ENCODE results near the gene SERPINB5. TPM values are rescaled to one million over a fixed set of nuclear protein-coding genes. Genes with fewer than 3 reads are reported as not detected.

Gene SERPINB5
- total RNA-seq, 1 donor from 2014 or later = not detected

DNA sequence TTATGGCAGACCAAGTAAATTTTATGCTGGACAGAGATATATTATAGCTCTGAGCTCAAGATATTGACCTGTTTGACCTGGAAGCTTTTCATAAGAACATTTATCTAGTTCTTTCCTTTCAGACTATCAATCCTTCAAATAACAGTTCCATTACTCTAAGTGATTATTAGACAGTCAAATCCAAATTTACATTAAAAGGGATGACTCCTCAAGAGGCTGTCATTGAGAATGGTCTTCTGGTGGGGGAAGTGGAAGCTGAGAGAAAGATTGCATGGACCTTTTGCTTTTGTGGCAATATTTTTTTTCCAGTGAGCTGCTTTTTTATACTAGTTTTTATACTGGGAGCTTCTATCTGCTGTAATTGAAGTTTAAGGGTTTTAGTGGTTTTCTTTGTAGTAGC is 50.5 kb downstream of the SERPINB5 start:
- no peaks in the 10 kb centered on the region for H3K36me3 Mint-ChIP-seq (ENCODE audit: low read depth)
- TF ChIP-seq, protein P1, sequence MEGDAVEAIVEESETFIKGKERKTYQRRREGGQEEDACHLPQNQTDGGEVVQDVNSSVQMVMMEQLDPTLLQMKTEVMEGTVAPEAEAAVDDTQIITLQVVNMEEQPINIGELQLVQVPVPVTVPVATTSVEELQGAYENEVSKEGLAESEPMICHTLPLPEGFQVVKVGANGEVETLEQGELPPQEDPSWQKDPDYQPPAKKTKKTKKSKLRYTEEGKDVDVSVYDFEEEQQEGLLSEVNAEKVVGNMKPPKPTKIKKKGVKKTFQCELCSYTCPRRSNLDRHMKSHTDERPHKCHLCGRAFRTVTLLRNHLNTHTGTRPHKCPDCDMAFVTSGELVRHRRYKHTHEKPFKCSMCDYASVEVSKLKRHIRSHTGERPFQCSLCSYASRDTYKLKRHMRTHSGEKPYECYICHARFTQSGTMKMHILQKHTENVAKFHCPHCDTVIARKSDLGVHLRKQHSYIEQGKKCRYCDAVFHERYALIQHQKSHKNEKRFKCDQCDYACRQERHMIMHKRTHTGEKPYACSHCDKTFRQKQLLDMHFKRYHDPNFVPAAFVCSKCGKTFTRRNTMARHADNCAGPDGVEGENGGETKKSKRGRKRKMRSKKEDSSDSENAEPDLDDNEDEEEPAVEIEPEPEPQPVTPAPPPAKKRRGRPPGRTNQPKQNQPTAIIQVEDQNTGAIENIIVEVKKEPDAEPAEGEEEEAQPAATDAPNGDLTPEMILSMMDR (conservative IDR thresholded peaks at IDR 0.05) = no peak
- no peaks in the 10 kb centered on the region for H3K27me3 Mint-ChIP-seq (ENCODE audit: low read depth)
- H3K27ac Mint-ChIP-seq (ENCODE audit: unreplicated experiment) = no peak overlapping the region
- peaks cover 7% of the 10 kb centered on the region for H3K4me1 Mint-ChIP-seq
- no peak for DNase-seq (ENCODE audit: low read depth, low spot score)
- H3K4me3 Mint-ChIP-seq = no peak overlapping the region
- H3K9me3 Mint-ChIP-seq = no peaks in the 10 kb centered on the region

DNA sequence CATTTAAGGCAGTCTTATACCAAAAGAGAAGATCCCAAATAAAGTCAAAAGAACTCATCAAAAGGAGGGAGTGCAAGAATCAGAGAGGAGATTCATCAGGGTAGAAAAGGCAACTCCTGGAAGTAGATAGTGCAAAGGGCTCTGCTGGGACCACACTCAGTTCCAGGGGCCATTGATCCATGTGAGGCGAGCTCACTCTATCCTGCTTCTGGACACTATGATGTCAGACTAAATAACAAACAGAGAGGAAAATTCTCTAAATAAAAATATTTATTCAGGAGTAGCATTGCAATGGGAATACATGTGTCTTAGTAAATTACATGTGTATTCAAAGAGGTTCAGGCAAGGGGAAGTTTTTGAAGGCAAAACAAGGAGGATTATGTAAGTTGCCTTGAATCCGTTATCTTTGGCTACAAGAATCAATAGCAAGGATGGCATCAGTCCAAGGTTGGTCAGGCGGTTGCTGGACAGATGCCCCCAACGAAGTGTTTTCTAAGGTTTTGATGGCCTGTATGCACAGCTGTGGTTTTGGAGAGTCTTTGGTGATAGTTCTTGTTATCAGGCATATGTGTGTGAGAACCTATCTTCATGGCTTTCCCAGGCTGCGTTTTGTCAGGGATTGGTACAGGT is 52.2 kb downstream of the SERPINB5 start:
- DNase-seq (ENCODE audit: low read depth, low spot score) = no peak
- Mint-ChIP-seq H3K36me3 (ENCODE audit: low read depth) (no peaks in the 10 kb centered on the region), H3K9me3 (no peaks in the 10 kb centered on the region), H3K4me1 (no peaks in the 10 kb centered on the region), H3K4me3 (no peak overlapping the region), H3K27me3 (ENCODE audit: low read depth) (no peaks in the 10 kb centered on the region), H3K27ac (ENCODE audit: unreplicated experiment) (no peak overlapping the region)
- TF ChIP-seq, protein P1 (conservative IDR thresholded peaks at IDR 0.05) = no peak

DNA sequence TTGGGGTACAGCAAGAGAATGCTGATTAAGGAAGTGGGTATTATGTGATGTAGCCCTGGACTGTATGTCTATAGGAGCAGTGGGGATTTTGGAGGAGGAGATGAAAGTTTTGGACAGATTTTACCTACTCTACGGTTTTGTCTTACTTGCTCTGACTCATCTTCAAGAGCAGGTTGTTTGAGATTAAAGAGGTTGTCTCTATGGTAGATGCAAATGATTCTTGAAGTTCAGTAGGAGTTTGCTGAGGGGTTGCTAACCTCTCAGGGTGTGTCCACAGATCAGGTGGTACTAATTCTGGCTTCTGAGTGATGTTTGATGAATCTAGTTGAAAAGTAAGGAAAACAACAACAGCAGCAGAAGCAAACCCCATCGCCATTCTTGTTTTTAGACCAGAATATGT is 55.7 kb downstream of the SERPINB5 start:
- TF ChIP-seq, protein P1 (conservative IDR thresholded peaks at IDR 0.05) = no peak
- Mint-ChIP-seq H3K4me3 (no peak overlapping the region), H3K4me1 (peaks cover 5% of the 10 kb centered on the region), H3K9me3 (peaks cover 3% of the 10 kb centered on the region), H3K27me3 (ENCODE audit: low read depth) (no peaks in the 10 kb centered on the region), H3K27ac (ENCODE audit: unreplicated experiment) (no peak overlapping the region), H3K36me3 (ENCODE audit: low read depth) (no peaks in the 10 kb centered on the region)
- no peak for DNase-seq (ENCODE audit: low read depth, low spot score)

DNA sequence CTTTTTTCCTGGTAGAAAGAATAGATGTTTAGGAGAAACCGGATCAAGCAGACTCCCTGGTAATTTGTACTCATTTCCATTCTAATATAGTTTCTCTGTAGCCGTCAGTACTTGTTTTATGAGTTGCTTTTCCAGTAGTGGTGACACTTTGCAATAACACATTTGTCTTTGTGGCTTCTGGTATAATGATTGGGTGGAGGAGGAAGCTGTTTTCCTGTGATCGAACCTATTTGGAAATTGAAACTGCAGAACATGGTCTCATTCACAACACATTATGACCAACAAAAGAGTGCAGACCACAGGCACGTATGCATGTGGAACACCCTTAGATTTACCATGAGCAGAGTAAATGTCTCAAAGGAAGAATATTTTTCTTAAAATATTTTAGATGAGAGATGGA is 57.9 kb downstream of the SERPINB5 start:
- Mint-ChIP-seq H3K27me3 (ENCODE audit: low read depth) (no peaks in the 10 kb centered on the region), H3K4me3 (no peak overlapping the region), H3K27ac (ENCODE audit: unreplicated experiment) (no peak overlapping the region), H3K36me3 (ENCODE audit: low read depth) (no peaks in the 10 kb centered on the region), H3K4me1 (peaks cover 8% of the 10 kb centered on the region), H3K9me3 (peaks cover 3% of the 10 kb centered on the region)
- TF ChIP-seq, protein P1 (conservative IDR thresholded peaks at IDR 0.05) = no peak
- no peak for DNase-seq (ENCODE audit: low read depth, low spot score)

DNA sequence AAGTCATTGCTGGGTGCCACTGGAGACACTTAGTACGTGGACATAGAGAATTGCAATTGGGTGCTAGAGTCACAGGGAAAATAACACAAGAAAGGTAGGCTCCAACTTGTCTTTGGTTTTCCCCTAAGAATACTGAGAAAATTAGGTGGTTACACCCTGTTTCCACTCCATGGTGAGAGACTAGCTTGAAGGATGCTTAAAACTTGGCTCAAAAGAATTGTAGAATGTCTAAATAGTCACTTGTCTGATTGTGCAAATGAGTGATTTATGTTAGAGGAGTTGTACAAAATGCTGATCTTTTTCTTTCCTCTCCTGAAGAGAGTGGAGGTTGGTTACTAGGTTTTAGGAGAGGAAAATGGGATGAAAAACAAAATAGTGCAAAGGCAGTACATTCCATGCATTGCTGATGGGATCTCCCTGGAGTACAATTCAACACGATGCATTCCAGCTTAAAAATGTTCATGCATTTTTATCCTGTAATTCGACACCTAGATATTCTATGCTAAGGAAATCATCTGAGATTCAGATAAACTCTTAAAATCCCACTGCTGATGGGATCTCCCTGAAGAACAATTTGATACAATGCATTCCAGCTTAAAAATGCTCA is 63.2 kb downstream of the SERPINB5 start:
- Mint-ChIP-seq H3K27ac (ENCODE audit: unreplicated experiment) (peak overlapping the region; percentile 63), H3K36me3 (ENCODE audit: low read depth) (no peaks in the 10 kb centered on the region), H3K4me3 (no peak overlapping the region), H3K4me1 (peaks cover 22% of the 10 kb centered on the region), H3K9me3 (peaks cover 3% of the 10 kb centered on the region), H3K27me3 (ENCODE audit: low read depth) (no peaks in the 10 kb centered on the region)
- no peak for DNase-seq (ENCODE audit: low read depth, low spot score)
- TF ChIP-seq, protein P1 (conservative IDR thresholded peaks at IDR 0.05) = no peak

Data from neural crest cell (in vitro differentiated cells).